K562 (cell line): Measurements from ENCODE around the gene FOXA3. TPM values are rescaled to one million over a fixed set of nuclear protein-coding genes. Genes with fewer than 3 reads are reported as not detected.
A peak's percentile ranks its signal among the peaks of the same experiment; 100 is the strongest.

Source experiments
- ARID1B ChIP-seq: fragments of 450-650 bp; IDR thresholded peaks from 2 replicates; pipeline ENCODE4 v1.6.1; 2016; ENCODE audit warnings: antibody characterized with exemption, mild to moderate bottlenecking, inconsistent platforms
- BMI1 ChIP-seq: fragments of 150-350 bp; IDR thresholded peaks from 2 replicates; pipeline ENCODE4 v1.6.1; 2014; ENCODE audit warnings: low read length
- BRF1 ChIP-seq: IDR thresholded peaks from 3 replicates; pipeline ENCODE4 v1.6.1; 2011; ENCODE audit warnings: borderline replicate concordance, mild to moderate bottlenecking; ENCODE audit not compliant: insufficient read length; ENCODE audit errors: extremely low read depth
- FOXA1 ChIP-seq: fragments of 450-650 bp; IDR thresholded peaks from 2 replicates; pipeline ENCODE4 v1.6.1; 2016; ENCODE audit warnings: mild to moderate bottlenecking, borderline replicate concordance
- GTF2F1 ChIP-seq: IDR thresholded peaks from 2 replicates; pipeline ENCODE4 v1.6.1; 2011; ENCODE audit warnings: low read depth, low read length, improper control_type of control experiment
- HDGF ChIP-seq: fragments of 450-650 bp; IDR thresholded peaks from 2 replicates; pipeline ENCODE4 v1.6.1; 2016
- NBN ChIP-seq: fragments of 450-650 bp; IDR thresholded peaks from 2 replicates; pipeline ENCODE4 v1.6.1; 2016; ENCODE audit warnings: low read depth, mild to moderate bottlenecking
- NCOA1 ChIP-seq: fragments of 450-650 bp; IDR thresholded peaks from 2 replicates; pipeline ENCODE4 v1.6.1; 2016; ENCODE audit warnings: low read depth
- NR2C2 ChIP-seq, 2 experiments: fragments of 200-800 bp in 1 of 2; sonication (Bioruptor generic) in 1 of 2; sonication (generic) in 1 of 2; formaldehyde crosslinking in 1 of 2; IDR thresholded peaks; 2 replicates each; pipeline versions ENCODE4 v1.6.1 to v1.8.0; 2016 to 2022; ENCODE audit warnings: mild to moderate bottlenecking in 1 of 2, missing compliant biosample characterization in 1 of 2, missing genetic modification characterization in 1 of 2, missing genetic modification reagents in 1 of 2
- SMARCA5 ChIP-seq: fragments of 450-650 bp; IDR thresholded peaks from 2 replicates; pipeline ENCODE4 v1.6.1; 2016
- TAL1 ChIP-seq: fragments of 450-650 bp; IDR thresholded peaks from 2 replicates; pipeline ENCODE4 v1.6.1; 2016; ENCODE audit warnings: mild to moderate bottlenecking
- TBL1XR1 ChIP-seq, 2 experiments: IDR thresholded peaks; 2 replicates each; pipeline ENCODE4 v1.6.1; 2012; ENCODE audit warnings: improper control_type of control experiment in 2 of 2, low read length in 2 of 2, mild to moderate bottlenecking in 1 of 2
- TCF7 ChIP-seq: sonication (generic); IDR thresholded peaks from 2 replicates; pipeline ENCODE4 v1.6.1; 2016; ENCODE audit warnings: antibody characterized with exemption, borderline replicate concordance
- TEAD2 ChIP-seq: fragments of 450-650 bp; IDR thresholded peaks from 2 replicates; pipeline ENCODE4 v1.6.1; 2016; ENCODE audit warnings: missing genetic modification characterization, control low read depth, missing compliant biosample characterization
- ZNF12 ChIP-seq: sonication (generic); formaldehyde crosslinking; IDR thresholded peaks from 2 replicates; pipeline ENCODE4 v1.4.0; 2020; ENCODE audit warnings: mild to moderate bottlenecking, missing genetic modification reagents
- ZNF384 ChIP-seq: IDR thresholded peaks from 2 replicates; pipeline ENCODE4 v1.6.1; 2012; ENCODE audit warnings: low read depth, low read length, improper control_type of control experiment
- ZNF695 ChIP-seq: fragments of 450-650 bp; formaldehyde crosslinking; IDR thresholded peaks from 2 replicates; pipeline ENCODE4 v1.4.0; 2020; ENCODE audit warnings: mild to moderate bottlenecking, moderate library complexity
- polyA plus RNA-seq, 8 experiments: library from polyadenylated mRNA; depleted of rRNA in 4 of 8; stranded (reverse) in 5 of 8; unstranded in 3 of 8; fragments of >200 nt; fragmentation: Nextera tagmentation in 2 of 8; fragmentation: Illumina TruSeq in 1 of 8; extraction: Ambion mirVana in 2 of 8; extraction: Trizol in 1 of 8; gene quantifications; 2 replicates each; pipeline versions ENCODE4 v1.2.1 to v1.2.3, GENCODE V29; 2011 to 2014; ENCODE audit warnings: inconsistent platforms in 1 of 8, missing spikeins in 1 of 8
- total RNA-seq, 7 experiments: library from RNA; depleted of rRNA in 6 of 7; stranded (reverse); fragments of >200 nt in 6 of 7; fragmentation: Illumina TruSeq in 2 of 7; extraction: Trizol in 2 of 7; gene quantifications; 2 replicates each; pipeline versions ENCODE4 v1.2.1 to v1.2.3, GENCODE V29; 2011 to 2021; ENCODE audit warnings: low replicate concordance in 1 of 7
- TF ChIP-seq, protein P1 (sequence below): sonication (generic); formaldehyde crosslinking; IDR thresholded peaks from 2 replicates; pipeline ENCODE4 v1.8.0; 2022; ENCODE audit warnings: missing genetic modification reagents, mild to moderate bottlenecking, moderate library complexity, borderline replicate concordance
- TF ChIP-seq, protein P2 (sequence below), 2 experiments: fragments of 450-650 bp in 1 of 2; sonication (generic) in 1 of 2; formaldehyde crosslinking; conservative IDR thresholded peaks; 2 replicates each; pipeline versions ENCODE4 v1.4.0 to v1.8.1; 2020 to 2022; ENCODE audit warnings: mild to moderate bottlenecking in 1 of 2, missing genetic modification reagents in 1 of 2
- TF ChIP-seq, protein P3 (sequence below): fragments of 250-450 bp; sonication (Bioruptor Pico); IDR thresholded peaks from 2 replicates; pipeline ENCODE4 v1.8.0; 2022; ENCODE audit warnings: moderate library complexity, mild to moderate bottlenecking, inconsistent platforms
- TF ChIP-seq, protein P4 (sequence below): fragments of 250-450 bp; sonication (Bioruptor Pico); IDR thresholded peaks from 2 replicates; pipeline ENCODE4 v1.4.0; 2020

FOXA3 gene
- total and polyA plus RNA-seq, 9 of the 15 experiments (the other 6 are each of a cell fraction or from before 2014, with no cell fraction given) = 1.3 to 15.5 (median 4.7) TPM

DNA sequence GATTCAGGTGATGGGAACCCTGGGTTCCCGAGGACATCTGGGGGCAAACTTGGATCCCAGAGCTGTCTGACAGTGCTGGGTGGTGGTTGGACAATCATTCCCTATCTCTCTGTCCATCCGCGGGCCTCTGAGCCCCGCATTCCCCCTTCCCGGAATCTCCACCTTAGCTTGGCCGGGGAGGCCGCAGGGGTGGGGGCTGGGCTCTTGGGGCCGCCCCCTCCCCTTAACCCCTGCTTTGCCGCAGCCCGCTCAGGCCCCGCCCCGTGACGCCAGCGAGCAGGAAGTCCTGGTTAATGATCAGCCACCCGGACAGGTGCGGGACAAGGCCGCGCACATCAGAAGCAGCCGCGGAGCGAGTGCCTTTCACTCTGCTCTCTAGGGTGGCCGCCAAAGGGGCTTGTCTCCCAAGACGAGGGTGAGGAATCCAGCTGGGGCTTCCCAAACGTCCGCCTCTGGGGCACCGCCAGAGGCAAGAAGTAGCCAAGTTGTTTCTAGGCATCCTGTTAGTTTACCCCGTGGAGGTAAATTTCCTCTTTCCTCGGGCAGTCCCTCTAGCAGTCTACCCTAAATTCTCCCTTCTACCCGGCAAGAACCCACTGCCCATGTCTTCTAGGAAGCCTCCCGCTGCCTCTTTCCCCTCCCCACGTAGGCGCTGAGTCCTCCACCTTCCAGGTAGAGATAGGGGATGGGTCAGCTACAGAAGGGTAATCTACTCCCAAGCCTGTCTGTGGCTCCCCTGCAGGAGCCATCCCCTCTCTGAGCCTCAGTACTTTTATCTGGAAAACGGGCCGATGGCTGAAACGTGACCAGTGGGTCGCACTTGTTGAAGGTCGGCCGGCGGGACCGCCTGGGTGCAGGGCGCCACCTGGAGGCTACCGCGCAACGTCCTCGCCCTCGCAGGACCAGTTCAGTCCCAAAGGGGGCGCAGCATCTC is 18.8 kb downstream of the FOXA3 start (continued):
- TF ChIP-seq TCF7 (no peak), GTF2F1 (no peak), TAL1 (0 out of 2 replicates have a peak, but pooled peaks have one; percentile 13), ARID1B (peak; percentile 43; the same call in 1 of the 2 replicates), SMARCA5 (peak; percentile 96), TEAD2 (tag) (no peak), NCOA1 (peak; percentile 60), NR2C2 (CRISPR knock-in tag; IDR thresholded peaks at IDR 0.05) (no peak), NR2C2 (tag; IDR thresholded peaks at IDR 0.05) (no peak), HDGF (peak; percentile 94), NBN (peak; percentile 70; the same call in 1 of the 2 replicates), ZNF695 (CRISPR knock-in tag) (no peak; the same call in 1 of the 2 replicates), BRF1 (no peak), TBL1XR1 (IDR thresholded peaks at IDR 0.05; ENCODE audit: low read length in 2 of 2) (no peak; a peak in 1 of 4 replicates), ZNF384 (peak; percentile 98), BMI1 (no peak), FOXA1 (no peak), ZNF12 (CRISPR knock-in tag) (no peak)
- TF ChIP-seq, protein P1, sequence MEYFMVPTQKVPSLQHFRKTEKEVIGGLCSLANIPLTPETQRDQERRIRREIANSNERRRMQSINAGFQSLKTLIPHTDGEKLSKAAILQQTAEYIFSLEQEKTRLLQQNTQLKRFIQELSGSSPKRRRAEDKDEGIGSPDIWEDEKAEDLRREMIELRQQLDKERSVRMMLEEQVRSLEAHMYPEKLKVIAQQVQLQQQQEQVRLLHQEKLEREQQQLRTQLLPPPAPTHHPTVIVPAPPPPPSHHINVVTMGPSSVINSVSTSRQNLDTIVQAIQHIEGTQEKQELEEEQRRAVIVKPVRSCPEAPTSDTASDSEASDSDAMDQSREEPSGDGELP (CRISPR knock-in tag) = peak; percentile 89
- TF ChIP-seq, protein P2, sequence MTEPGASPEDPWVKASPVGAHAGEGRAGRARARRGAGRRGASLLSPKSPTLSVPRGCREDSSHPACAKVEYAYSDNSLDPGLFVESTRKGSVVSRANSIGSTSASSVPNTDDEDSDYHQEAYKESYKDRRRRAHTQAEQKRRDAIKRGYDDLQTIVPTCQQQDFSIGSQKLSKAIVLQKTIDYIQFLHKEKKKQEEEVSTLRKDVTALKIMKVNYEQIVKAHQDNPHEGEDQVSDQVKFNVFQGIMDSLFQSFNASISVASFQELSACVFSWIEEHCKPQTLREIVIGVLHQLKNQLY (CRISPR knock-in tag; conservative IDR thresholded peaks at IDR 0.05) = no peak
- TF ChIP-seq, protein P3, sequence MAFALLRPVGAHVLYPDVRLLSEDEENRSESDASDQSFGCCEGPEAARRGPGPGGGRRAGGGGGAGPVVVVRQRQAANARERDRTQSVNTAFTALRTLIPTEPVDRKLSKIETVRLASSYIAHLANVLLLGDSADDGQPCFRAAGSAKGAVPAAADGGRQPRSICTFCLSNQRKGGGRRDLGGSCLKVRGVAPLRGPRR = no peak
- TF ChIP-seq, protein P4, sequence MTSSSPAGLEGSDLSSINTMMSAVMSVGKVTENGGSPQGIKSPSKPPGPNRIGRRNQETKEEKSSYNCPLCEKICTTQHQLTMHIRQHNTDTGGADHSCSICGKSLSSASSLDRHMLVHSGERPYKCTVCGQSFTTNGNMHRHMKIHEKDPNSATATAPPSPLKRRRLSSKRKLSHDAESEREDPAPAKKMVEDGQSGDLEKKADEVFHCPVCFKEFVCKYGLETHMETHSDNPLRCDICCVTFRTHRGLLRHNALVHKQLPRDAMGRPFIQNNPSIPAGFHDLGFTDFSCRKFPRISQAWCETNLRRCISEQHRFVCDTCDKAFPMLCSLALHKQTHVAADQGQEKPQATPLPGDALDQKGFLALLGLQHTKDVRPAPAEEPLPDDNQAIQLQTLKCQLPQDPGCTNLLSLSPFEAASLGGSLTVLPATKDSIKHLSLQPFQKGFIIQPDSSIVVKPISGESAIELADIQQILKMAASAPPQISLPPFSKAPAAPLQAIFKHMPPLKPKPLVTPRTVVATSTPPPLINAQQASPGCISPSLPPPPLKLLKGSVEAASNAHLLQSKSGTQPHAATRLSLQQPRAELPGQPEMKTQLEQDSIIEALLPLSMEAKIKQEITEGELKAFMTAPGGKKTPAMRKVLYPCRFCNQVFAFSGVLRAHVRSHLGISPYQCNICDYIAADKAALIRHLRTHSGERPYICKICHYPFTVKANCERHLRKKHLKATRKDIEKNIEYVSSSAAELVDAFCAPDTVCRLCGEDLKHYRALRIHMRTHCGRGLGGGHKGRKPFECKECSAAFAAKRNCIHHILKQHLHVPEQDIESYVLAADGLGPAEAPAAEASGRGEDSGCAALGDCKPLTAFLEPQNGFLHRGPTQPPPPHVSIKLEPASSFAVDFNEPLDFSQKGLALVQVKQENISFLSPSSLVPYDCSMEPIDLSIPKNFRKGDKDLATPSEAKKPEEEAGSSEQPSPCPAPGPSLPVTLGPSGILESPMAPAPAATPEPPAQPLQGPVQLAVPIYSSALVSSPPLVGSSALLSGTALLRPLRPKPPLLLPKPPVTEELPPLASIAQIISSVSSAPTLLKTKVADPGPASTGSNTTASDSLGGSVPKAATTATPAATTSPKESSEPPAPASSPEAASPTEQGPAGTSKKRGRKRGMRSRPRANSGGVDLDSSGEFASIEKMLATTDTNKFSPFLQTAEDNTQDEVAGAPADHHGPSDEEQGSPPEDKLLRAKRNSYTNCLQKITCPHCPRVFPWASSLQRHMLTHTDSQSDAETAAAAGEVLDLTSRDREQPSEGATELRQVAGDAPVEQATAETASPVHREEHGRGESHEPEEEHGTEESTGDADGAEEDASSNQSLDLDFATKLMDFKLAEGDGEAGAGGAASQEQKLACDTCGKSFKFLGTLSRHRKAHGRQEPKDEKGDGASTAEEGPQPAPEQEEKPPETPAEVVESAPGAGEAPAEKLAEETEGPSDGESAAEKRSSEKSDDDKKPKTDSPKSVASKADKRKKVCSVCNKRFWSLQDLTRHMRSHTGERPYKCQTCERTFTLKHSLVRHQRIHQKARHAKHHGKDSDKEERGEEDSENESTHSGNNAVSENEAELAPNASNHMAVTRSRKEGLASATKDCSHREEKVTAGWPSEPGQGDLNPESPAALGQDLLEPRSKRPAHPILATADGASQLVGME = no peak
